Psoas muscle (tissue), 8 donors: Measurements from ENCODE around the gene CDS2. TPM values are rescaled to one million over a fixed set of nuclear protein-coding genes. Genes with fewer than 3 reads are reported as not detected.

Source experiments
- ATAC-seq, 4 donors: fragments of 200-7000 bp; cut with Tn5 transposase; one replicate each; pipeline ENCODE4 v1.9.1; 2020; ENCODE audit warnings: moderate library complexity in 3 of 4, mild to moderate bottlenecking in 2 of 4
- DNase-seq, 2 donors: peaks; one replicate each; pipeline ENCODE4 v3.0.0-alpha.2; 2020
- H3K27ac ChIP-seq: fragments of 200-600 bp; one replicate; pipeline ENCODE4 v1.8.0; 2022
- H3K27me3 ChIP-seq, 3 donors: fragments of 200-600 bp in 1 of 3; one replicate each; pipeline versions ENCODE4 v1.6.1 to v1.8.0; 2013 to 2022; ENCODE audit warnings: low read length in 2 of 3, mild to moderate bottlenecking in 2 of 3, moderate library complexity in 1 of 3; ENCODE audit not compliant: insufficient read depth in 3 of 3
- H3K36me3 ChIP-seq, 2 donors: fragments of 200-600 bp in 1 of 2; one replicate each; pipeline versions ENCODE4 v1.6.1 to v1.8.0; 2013 to 2022; ENCODE audit warnings: low read depth in 1 of 2, mild to moderate bottlenecking in 1 of 2, moderate library complexity in 1 of 2; ENCODE audit not compliant: insufficient read depth in 1 of 2
- H3K4me1 ChIP-seq: fragments of 200-600 bp; one replicate; pipeline ENCODE4 v1.8.0; 2022
- H3K4me3 ChIP-seq: fragments of 200-600 bp; one replicate; pipeline ENCODE4 v1.8.0; 2022; ENCODE audit warnings: mild to moderate bottlenecking
- H3K9me3 ChIP-seq: fragments of 200-600 bp; one replicate; pipeline ENCODE4 v1.8.0; 2022
- WGBS, 3 donors: extraction: QIAGEN DNeasy Blood & Tissue Kit; methylation state at CpG; one replicate each; pipeline versions ENCODE4 v1.1.6 to v1.1.7; 2013; 5-methylcytosine and 5-hydroxymethylcytosine counted together
- intact Hi-C, 2 donors: fragments of 100-400 bp; cut with DNase I; formaldehyde crosslinking; loops; one replicate each; pipeline versions ENCODE4 v1.11.0 to v1.14.2; 2022
- polyA plus RNA-seq, 3 donors: library from polyadenylated mRNA; stranded (reverse); fragments of 200-250 nt; gene quantifications; one replicate each; pipeline ENCODE4 v1.2.3, GENCODE V29; 2013
- total RNA-seq, 4 donors: library from RNA; stranded (reverse); fragmentation: NEBNext Ultra II Directional in 2 of 4; extraction: Animal tissue kit (Norgen Biotek cat#: 25700) in 2 of 4; gene quantifications; one replicate each; pipeline versions ENCODE4 v1.2.1 to v1.2.4, GENCODE V29; 2021 to 2023
- TF ChIP-seq, protein P1 (sequence below): fragments of 200-600 bp; IDR thresholded peaks from one replicate; pipeline ENCODE4 v1.8.0; 2022; ENCODE audit warnings: antibody characterized with exemption
- donor health status: healthy with polysubstance abuse.
- donor health status: DM: no; HTN: no; CAD: no; lungs with moderate emphysema.
- donor health status: Bipolar disorder and iron deficiency.
- donor health status: healthy.
- donor health status: DM: yes; HTN: yes; CAD: no.
- donor health status: DM: no; HTN: no; CAD: no.
- donor health status: DM: no; HTN: no; CAD: no.
- donor health status: DM: yes; HTN: yes; CAD: no.

The CDS2 gene
- total and polyA plus RNA-seq, 7 donors = 8.0 to 34.1 (median 19.5) TPM

DNA sequence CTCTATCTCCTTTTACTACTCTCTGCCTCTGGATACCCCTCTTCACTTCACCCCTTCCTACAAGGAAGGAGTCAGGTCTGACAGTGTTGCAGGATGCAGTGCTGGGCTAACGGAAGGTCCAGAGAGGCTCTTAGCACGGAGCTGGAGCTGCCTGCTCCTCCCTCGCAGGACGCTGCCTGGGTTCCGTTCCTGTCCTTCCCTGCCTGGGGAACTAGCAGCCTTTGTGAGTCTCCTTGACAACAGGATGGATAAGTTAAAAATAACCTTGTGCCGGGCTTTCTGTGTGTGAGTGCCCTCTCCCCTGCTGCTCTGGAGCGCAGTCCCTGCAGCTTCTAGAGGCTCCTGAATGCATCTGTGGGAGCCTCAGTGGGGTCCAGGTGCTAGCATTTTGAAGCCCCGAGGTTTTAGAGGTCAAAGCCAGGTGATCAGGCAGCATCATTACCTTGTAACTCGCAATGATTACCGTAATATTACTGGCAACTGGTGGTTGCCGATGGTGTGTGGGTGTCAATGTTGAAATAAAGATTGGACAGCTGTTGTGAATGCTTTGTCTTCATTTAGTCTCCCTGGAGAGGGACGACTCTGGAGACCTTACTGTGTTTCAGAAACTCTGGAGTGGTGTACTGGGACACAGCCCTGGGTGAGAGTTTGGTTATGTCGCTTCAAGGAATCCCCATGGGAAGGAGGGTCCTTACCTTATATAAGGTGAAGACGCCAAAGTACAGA is 44.4 kb downstream of the CDS2 start:
- H3K27ac ChIP-seq = peak overlapping the region; percentile 63
- H3K27me3 ChIP-seq = no peaks in the 10 kb centered on the region
- TF ChIP-seq, protein P1, sequence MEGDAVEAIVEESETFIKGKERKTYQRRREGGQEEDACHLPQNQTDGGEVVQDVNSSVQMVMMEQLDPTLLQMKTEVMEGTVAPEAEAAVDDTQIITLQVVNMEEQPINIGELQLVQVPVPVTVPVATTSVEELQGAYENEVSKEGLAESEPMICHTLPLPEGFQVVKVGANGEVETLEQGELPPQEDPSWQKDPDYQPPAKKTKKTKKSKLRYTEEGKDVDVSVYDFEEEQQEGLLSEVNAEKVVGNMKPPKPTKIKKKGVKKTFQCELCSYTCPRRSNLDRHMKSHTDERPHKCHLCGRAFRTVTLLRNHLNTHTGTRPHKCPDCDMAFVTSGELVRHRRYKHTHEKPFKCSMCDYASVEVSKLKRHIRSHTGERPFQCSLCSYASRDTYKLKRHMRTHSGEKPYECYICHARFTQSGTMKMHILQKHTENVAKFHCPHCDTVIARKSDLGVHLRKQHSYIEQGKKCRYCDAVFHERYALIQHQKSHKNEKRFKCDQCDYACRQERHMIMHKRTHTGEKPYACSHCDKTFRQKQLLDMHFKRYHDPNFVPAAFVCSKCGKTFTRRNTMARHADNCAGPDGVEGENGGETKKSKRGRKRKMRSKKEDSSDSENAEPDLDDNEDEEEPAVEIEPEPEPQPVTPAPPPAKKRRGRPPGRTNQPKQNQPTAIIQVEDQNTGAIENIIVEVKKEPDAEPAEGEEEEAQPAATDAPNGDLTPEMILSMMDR = no peak
- 20 to 31% (median 28%) methylated on average over 14 of the region's 14 CpGs for WGBS, 3 donors
- ATAC-seq (peak; percentile 38 to 59 (median 54)), DNase-seq (peak in 1 of 2 donors; percentile 22)
- H3K4me3 ChIP-seq = peak overlapping the region; percentile 25
- intact Hi-C loops = loop anchor here (5.0 kb wide), 2 partner anchors 44 to 49 kb away; partner anchors contain the start of gene CDS2 (in 1 of the 2)
- peaks cover 0 to 24% of the 10 kb centered on the region in 2 donors for H3K36me3 ChIP-seq
- no peaks in the 10 kb centered on the region for H3K9me3 ChIP-seq
- peaks cover 76% of the 10 kb centered on the region for H3K4me1 ChIP-seq

DNA sequence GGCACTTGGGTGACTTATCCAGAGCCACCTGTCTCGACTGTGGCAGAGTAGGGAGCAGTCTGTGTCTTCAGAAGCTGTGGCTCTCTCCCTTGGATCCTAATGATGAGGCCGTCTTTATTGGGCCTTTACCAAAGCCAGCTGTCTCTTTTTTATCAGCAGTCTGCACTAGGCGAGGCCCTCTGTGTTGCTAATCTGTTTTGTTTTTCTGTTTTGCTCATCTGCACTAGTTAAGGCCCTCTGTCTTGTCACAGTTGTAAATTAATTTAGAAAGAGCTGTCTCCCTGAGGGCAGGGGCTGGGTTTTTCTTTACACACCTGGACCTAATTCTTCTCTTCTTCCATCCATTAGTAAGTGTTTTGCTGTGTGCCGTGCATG is 45.0 kb downstream of the CDS2 start:
- TF ChIP-seq, protein P1 = no peak
- Histone ChIP-seq H3K4me1 (peaks cover 71% of the 10 kb centered on the region), H3K4me3 (peak overlapping the region; percentile 25), H3K27me3 (no peaks in the 10 kb centered on the region), H3K36me3 (peaks cover 0 to 29% of the 10 kb centered on the region in 2 donors), H3K9me3 (no peaks in the 10 kb centered on the region), H3K27ac (peak overlapping the region; percentile 63)
- WGBS, 3 donors = 19 to 46% (median 25%) methylated on average over 4 of the region's 4 CpGs
- DNase-seq (no peak), ATAC-seq (peak; percentile 14 to 46 (median 36))
- intact Hi-C loops = loop anchor here (5.0 kb wide), 2 partner anchors 44 to 49 kb away; partner anchors contain the start of gene CDS2 (in 1 of the 2)

DNA sequence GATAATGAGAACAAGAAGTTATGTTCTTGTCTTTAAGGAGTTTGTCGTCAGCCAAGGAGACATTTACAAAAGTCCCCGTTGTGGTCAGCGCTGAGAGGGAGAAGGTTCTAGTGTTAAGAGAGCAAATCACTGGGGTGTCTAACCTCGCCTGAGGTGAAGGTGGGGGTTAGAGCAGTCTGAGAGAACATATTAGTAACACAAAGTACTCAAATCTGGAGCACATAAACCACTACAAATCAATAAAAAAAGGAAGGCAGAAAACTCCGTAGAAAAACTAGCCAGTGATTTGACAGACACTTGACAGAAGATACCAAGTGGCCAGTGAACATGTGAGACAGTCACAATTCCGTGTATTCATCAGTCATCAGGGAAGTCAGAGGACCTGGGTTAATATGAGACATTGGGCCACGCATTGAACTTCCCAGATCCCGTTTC is 45.4 kb downstream of the CDS2 start:
- 38 to 55% (median 39%) methylated on average over 8 of the region's 8 CpGs for WGBS, 3 donors
- Histone ChIP-seq H3K9me3 (no peaks in the 10 kb centered on the region), H3K27me3 (no peaks in the 10 kb centered on the region), H3K36me3 (peaks cover 0 to 32% of the 10 kb centered on the region in 2 donors), H3K27ac (peak overlapping the region; percentile 63), H3K4me3 (no peak overlapping the region), H3K4me1 (peaks cover 67% of the 10 kb centered on the region)
- peak; percentile 62 to 72 (median 67) for ATAC-seq
- intact Hi-C loops = loop anchor here (5.0 kb wide), 2 partner anchors 45 to 50 kb away; partner anchors contain the start of gene CDS2 (in 1 of the 2)
- no peak for DNase-seq
- TF ChIP-seq, protein P1 = no peak

DNA sequence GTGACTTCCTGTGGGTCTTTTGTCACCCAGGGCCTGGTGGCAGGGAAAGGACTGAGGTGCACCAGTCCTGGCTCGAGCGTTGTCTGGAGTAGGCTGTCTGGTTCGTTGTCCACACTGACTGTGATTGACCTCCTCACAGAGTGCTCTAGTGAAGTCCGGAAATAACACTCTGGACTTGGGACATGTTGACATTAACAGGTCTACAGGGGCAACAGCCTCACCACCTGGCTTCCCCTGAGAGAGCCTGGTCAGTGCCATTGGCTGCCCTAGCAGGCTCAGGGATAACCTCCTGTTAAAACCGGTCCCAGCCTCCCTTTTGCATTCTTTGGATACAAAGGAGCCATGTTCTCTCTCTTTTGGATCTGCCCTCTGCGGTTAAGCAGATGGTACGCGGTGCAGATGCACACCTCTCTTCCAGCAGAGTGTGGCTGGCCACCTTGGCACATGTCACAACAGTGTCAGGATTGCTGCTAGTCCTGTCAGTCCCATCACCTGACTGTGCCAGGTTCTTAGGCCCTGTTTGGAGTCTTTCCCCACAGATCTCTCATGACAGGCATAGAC is 46.2 kb downstream of the CDS2 start:
- H3K9me3 ChIP-seq = no peaks in the 10 kb centered on the region
- no peaks in the 10 kb centered on the region for H3K27me3 ChIP-seq
- DNase-seq (no peak), ATAC-seq (peak; percentile 29 to 55 (median 44))
- intact Hi-C loops = loop anchor here (5.0 kb wide), 2 partner anchors 46 to 51 kb away; partner anchors contain the start of gene CDS2 (in 1 of the 2)
- TF ChIP-seq, protein P1 = no peak
- H3K36me3 ChIP-seq = peaks cover 0 to 40% of the 10 kb centered on the region in 2 donors
- peak overlapping the region; percentile 63 for H3K27ac ChIP-seq
- WGBS, 3 donors = 49 to 68% (median 60%) methylated on average over 8 of the region's 8 CpGs
- peaks cover 59% of the 10 kb centered on the region for H3K4me1 ChIP-seq
- no peak overlapping the region for H3K4me3 ChIP-seq
